ENCODE results near the gene LCN12. TPM values are rescaled to one million over a fixed set of nuclear protein-coding genes. Genes with fewer than 3 reads are reported as not detected.

The LCN12 gene
- total and polyA plus RNA-seq, 7 donors, result 0.06 to 1.5 (median 0.27) TPM; not detected in 1

DNA sequence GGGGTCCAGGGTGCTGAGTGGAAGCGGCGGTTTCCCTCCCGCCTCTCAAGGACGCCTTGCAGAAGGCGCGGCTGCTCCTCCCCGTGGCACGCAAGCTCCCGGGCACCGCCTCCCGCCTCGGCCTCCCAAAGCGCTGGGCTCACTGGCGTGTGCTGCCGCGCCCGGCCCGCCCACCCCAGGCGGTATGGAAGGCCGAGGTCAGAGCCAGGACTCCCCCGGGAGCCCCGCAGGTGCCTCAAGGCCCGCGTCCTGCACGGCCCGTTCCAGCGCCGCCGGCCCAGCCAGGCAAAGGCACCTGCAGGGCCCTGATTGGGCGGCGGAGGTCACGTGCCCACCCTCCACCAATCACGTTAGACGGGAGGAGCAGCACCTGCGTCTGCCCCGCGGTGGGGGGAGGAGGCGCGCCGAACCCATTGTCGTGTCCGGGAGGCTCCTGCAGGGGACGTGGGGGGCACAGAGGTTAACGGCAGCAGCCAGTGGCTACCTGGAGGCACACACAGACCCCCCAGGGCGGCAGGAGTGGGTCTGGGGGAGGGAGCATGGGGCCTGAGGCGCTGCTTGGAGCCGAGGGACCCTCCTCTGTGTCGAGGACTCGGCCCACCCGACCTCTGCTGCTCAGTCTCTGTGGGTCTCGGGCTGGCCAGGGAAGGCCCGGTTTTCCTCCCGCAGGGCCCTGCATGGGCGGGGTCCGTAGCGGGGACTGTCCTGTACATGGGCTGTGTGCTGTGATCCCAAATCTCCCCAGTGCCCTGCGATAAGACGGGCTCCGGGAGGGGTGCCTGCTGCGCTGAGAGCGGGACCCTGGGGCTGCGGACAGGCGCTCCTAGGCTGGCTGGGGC lies 2.0 kb upstream of the LCN12 start:
- H3K27me3 ChIP-seq (ENCODE audit: insufficient read depth in 3 of 3, low read length in 2 of 3), result no peaks in the 10 kb centered on the region
- TF ChIP-seq, protein P1, sequence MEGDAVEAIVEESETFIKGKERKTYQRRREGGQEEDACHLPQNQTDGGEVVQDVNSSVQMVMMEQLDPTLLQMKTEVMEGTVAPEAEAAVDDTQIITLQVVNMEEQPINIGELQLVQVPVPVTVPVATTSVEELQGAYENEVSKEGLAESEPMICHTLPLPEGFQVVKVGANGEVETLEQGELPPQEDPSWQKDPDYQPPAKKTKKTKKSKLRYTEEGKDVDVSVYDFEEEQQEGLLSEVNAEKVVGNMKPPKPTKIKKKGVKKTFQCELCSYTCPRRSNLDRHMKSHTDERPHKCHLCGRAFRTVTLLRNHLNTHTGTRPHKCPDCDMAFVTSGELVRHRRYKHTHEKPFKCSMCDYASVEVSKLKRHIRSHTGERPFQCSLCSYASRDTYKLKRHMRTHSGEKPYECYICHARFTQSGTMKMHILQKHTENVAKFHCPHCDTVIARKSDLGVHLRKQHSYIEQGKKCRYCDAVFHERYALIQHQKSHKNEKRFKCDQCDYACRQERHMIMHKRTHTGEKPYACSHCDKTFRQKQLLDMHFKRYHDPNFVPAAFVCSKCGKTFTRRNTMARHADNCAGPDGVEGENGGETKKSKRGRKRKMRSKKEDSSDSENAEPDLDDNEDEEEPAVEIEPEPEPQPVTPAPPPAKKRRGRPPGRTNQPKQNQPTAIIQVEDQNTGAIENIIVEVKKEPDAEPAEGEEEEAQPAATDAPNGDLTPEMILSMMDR (IDR thresholded peaks at IDR 0.05), result no peak
- intact Hi-C loops (cut with DNase I), result loop anchor here (2.0 to 5.0 kb wide), 4 partner anchors 42 to 158 kb away; partner anchors contain the start of genes PAXX (in 1 of the 2), PHPT1 (in 1 of the 2) and TMEM141 (in 1 of the 2)
- H3K4me3 ChIP-seq, result peak overlapping the region; percentile 85
- peak overlapping the region; percentile 87 for H3K27ac ChIP-seq
- peak; percentile 94 to 96 for DNase-seq
- peaks cover 20% of the 10 kb centered on the region for H3K4me1 ChIP-seq
- no peaks in the 10 kb centered on the region for H3K36me3 ChIP-seq (ENCODE audit: insufficient read depth in 1 of 2, low read depth in 1 of 2)
- 2 to 3% (median 3%) methylated on average over 40 to 63 of the region's 63 CpGs for WGBS, 3 donors
- ATAC-seq, result peak; percentile 87 to 93 (median 89)
- no peaks in the 10 kb centered on the region for H3K9me3 ChIP-seq

DNA sequence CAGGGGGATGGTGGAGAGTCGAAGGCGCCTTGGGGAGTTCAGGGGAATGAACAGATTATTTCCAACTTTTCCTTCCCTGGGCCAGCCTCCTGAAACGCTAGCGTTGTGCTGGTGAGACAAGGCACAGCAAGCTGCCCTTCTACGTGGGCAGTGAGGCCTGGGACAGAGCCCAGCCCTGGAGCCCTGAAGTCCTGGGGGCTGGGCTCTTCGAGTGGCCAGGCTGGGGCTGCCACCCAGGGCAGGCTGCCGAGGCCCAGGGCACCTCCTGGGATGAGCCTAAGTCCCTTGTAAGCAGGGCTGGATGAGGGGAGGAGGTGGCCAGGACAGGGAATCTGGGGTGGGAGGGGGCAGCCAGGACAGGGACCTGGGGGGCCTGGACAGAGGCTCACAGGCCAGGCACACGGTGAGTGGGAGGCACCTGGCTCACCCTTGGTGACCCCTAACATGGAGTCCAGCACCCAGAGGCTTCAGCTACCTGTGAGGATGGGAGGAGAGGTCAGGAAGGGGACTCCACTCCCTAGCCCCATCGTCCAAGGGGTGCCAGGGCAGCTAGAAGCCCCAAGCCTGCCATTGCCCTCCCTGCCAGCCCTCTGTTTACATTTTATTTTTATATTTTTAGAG lies 1.3 kb upstream of the LCN12 start:
- DNase-seq, result peak in 1 of 2 donors; percentile 21
- TF ChIP-seq, protein P1 (IDR thresholded peaks at IDR 0.05), result no peak
- H3K27ac ChIP-seq, result peak overlapping the region; percentile 87
- WGBS, 3 donors, result 27 to 34% (median 33%) methylated on average over 8 to 9 of the region's 9 CpGs
- H3K9me3 ChIP-seq, result no peaks in the 10 kb centered on the region
- H3K27me3 ChIP-seq (ENCODE audit: insufficient read depth in 3 of 3, low read length in 2 of 3), result no peaks in the 10 kb centered on the region
- no peaks in the 10 kb centered on the region for H3K36me3 ChIP-seq (ENCODE audit: insufficient read depth in 1 of 2, low read depth in 1 of 2)
- H3K4me1 ChIP-seq, result peaks cover 20% of the 10 kb centered on the region
- intact Hi-C loops (cut with DNase I), result loop anchor here in 1 of 2 donors (5.0 kb wide), 1 partner anchor 158 kb away; the partner anchor contains the start of gene TMEM141
- peak overlapping the region; percentile 85 for H3K4me3 ChIP-seq
- ATAC-seq, result peak in 3 of 4 donors; percentile 10 to 28 (median 21)

DNA sequence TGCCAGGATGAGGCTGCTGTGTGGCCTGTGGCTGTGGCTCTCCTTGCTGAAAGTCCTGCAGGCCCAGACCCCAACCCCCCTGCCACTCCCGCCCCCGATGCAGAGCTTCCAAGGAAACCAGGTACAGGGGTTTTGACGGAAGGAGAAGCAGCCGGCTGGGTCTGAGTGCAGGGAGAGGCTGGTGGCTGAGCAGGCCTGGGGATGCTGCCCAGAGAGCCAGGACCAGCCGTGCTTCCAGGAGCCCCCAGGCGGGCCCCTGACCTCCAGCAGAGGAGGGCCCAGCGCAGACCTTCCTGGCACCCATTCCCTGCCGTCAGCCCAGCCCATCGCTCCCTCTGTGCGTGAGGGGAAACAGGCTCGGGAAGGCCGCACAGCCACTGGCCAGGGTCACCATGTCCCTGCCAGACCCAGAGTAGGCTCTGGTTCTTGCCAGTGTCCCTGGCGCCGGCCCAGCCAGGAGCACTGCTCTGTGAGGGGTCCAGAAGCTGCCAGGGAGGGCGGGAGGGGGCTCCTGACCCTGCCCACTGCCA lies 313 bp downstream of the LCN12 start:
- peaks cover 17% of the 10 kb centered on the region for H3K4me1 ChIP-seq
- intact Hi-C loops (cut with DNase I), result loop anchor here in 1 of 2 donors (5.0 kb wide), 1 partner anchor 160 kb away; the partner anchor contains the start of gene TMEM141
- WGBS, 3 donors, result 57 to 76% (median 57%) methylated on average over 12 to 15 of the region's 15 CpGs

More for the DNA sequence above, 313 bp downstream of the LCN12 start:
- H3K27me3 ChIP-seq (ENCODE audit: insufficient read depth in 3 of 3, low read length in 2 of 3), result no peaks in the 10 kb centered on the region
- DNase-seq (peak in 1 of 2 donors; percentile 13), ATAC-seq (no peak)
- H3K36me3 ChIP-seq (ENCODE audit: insufficient read depth in 1 of 2, low read depth in 1 of 2), result no peaks in the 10 kb centered on the region
- H3K27ac ChIP-seq, result no peak overlapping the region
- no peak overlapping the region for H3K4me3 ChIP-seq
- TF ChIP-seq, protein P1 (IDR thresholded peaks at IDR 0.05), result no peak
- no peaks in the 10 kb centered on the region for H3K9me3 ChIP-seq
